HepG2 (cell line): ENCODE results near the gene MYH9. TPM values are rescaled to one million over a fixed set of nuclear protein-coding genes. Genes with fewer than 3 reads are reported as not detected.

Experiments used
- FOXA1 ChIP-seq, 2 experiments: fragments of 450-650 bp in 1 of 2; sonication (generic) in 1 of 2; formaldehyde crosslinking in 1 of 2; IDR thresholded peaks; 2 replicates each; pipeline versions ENCODE4 v1.4.0 to v1.6.1; 2016 to 2020; ENCODE audit warnings: missing genetic modification reagents in 1 of 2
- JARID2 ChIP-seq: sonication (generic); formaldehyde crosslinking; IDR thresholded peaks from 2 replicates; pipeline ENCODE4 v1.8.1; 2023; ENCODE audit warnings: missing genetic modification reagents, inconsistent platforms; ENCODE audit not compliant: insufficient replicate concordance
- LCORL ChIP-seq, 2 experiments: fragments of 450-650 bp in 1 of 2; sonication (generic) in 1 of 2; formaldehyde crosslinking in 1 of 2; IDR thresholded peaks; 2 replicates each; pipeline versions ENCODE4 v1.5.0 to v1.6.1; 2017 to 2020; ENCODE audit warnings: antibody characterized with exemption in 1 of 2, missing genetic modification reagents in 1 of 2
- NFYC ChIP-seq: IDR thresholded peaks from 2 replicates; pipeline ENCODE4 v1.6.1; 2016; ENCODE audit warnings: missing genetic modification reagents, missing compliant biosample characterization
- NR2F2 ChIP-seq: IDR thresholded peaks from 2 replicates; pipeline ENCODE4 v1.6.1; 2012; ENCODE audit warnings: low read depth, inconsistent platforms, borderline replicate concordance
- NR2F6 ChIP-seq, 2 experiments: IDR thresholded peaks; 2 replicates each; pipeline ENCODE4 v1.6.1; 2016; ENCODE audit warnings: antibody characterized with exemption in 1 of 2, mild to moderate bottlenecking in 1 of 2
- POLR2A ChIP-seq, 2 experiments: IDR thresholded peaks; 2 replicates each; pipeline ENCODE4 v1.6.1; 2011; ENCODE audit warnings: low read depth in 2 of 2, low read length in 2 of 2, mild to moderate bottlenecking in 1 of 2, moderate library complexity in 1 of 2; ENCODE audit not compliant: insufficient read depth in 1 of 2
- SMC3 ChIP-seq: IDR thresholded peaks from 2 replicates; pipeline ENCODE4 v1.6.1; 2011; ENCODE audit warnings: low read length, improper control_type of control experiment
- SNAPC4 ChIP-seq: sonication (generic); formaldehyde crosslinking; IDR thresholded peaks from 2 replicates; pipeline ENCODE4 v1.4.0; 2020; ENCODE audit warnings: mild to moderate bottlenecking, missing genetic modification reagents
- ZBTB4 ChIP-seq: sonication (generic); formaldehyde crosslinking; IDR thresholded peaks from 2 replicates; pipeline ENCODE4 v1.4.0; 2020; ENCODE audit warnings: missing genetic modification reagents, mild to moderate bottlenecking, borderline replicate concordance
- ZNF138 ChIP-seq: sonication (generic); formaldehyde crosslinking; IDR thresholded peaks from 2 replicates; pipeline ENCODE4 v1.5.0; 2020; ENCODE audit warnings: mild to moderate bottlenecking, low read depth, missing genetic modification reagents
- ZNF512B ChIP-seq: sonication (generic); formaldehyde crosslinking; IDR thresholded peaks from 2 replicates; pipeline ENCODE4 v1.5.1; 2020; ENCODE audit warnings: missing genetic modification reagents, mild to moderate bottlenecking, borderline replicate concordance
- ZNF556 ChIP-seq: sonication (generic); formaldehyde crosslinking; IDR thresholded peaks from 2 replicates; pipeline ENCODE4 v1.4.0; 2020; ENCODE audit warnings: mild to moderate bottlenecking, missing genetic modification reagents, borderline replicate concordance
- ZNF672 ChIP-seq: sonication (generic); formaldehyde crosslinking; IDR thresholded peaks from 2 replicates; pipeline ENCODE4 v1.8.1; 2022; ENCODE audit warnings: missing genetic modification reagents
- ZSCAN21 ChIP-seq: sonication (generic); formaldehyde crosslinking; IDR thresholded peaks from 2 replicates; pipeline ENCODE4 v1.8.0; 2022; ENCODE audit warnings: mild to moderate bottlenecking, missing genetic modification reagents, moderate library complexity, borderline replicate concordance
- ZSCAN9 ChIP-seq: IDR thresholded peaks from 2 replicates; pipeline ENCODE4 v1.6.1; 2016; ENCODE audit warnings: borderline replicate concordance
- polyA plus RNA-seq, 8 experiments: library from polyadenylated mRNA; depleted of rRNA in 3 of 8; stranded (reverse) in 7 of 8; unstranded in 1 of 8; fragments of >200 nt; fragmentation: Illumina TruSeq in 4 of 8; extraction: Trizol in 4 of 8; gene quantifications; 2 replicates each; pipeline versions ENCODE4 v1.2.1 to v1.2.3, GENCODE V29; 2011 to 2016; ENCODE audit warnings: low read depth in 4 of 8, missing spikeins in 1 of 8, mixed read lengths in 1 of 8; ENCODE audit not compliant: insufficient read depth in 1 of 8
- total RNA-seq, 5 experiments: library from RNA; depleted of rRNA; stranded (reverse); fragments of >200 nt; fragmentation: Illumina TruSeq; extraction: Trizol; gene quantifications; 2 replicates each; pipeline ENCODE4 v1.2.3, GENCODE V29; 2016; ENCODE audit warnings: low read depth in 1 of 5

The MYH9 gene
- total and polyA plus RNA-seq, 2 of the 13 experiments (the other 11 are each of a cell fraction or from before 2014, with no cell fraction given): 50.7 to 98.5 TPM

- TF ChIP-seq ZBTB4 (CRISPR knock-in tag) (no peak), ZNF556 (no peak), ZSCAN21 (CRISPR knock-in tag) (no peak), NR2F2 (peak; percentile 68; the same call in 1 of the 2 replicates), ZNF138 (CRISPR knock-in tag) (no peak), SMC3 (no peak), FOXA1 (IDR thresholded peaks at IDR 0.05) (no peak), FOXA1 (CRISPR knock-in tag; IDR thresholded peaks at IDR 0.05) (peak; percentile 76; the same call in 1 of the 2 replicates), NR2F6 (IDR thresholded peaks at IDR 0.05) (peak; percentile 88), NR2F6 (CRISPR knock-in tag; IDR thresholded peaks at IDR 0.05) (peak; percentile 89), ZNF512B (no peak), ZNF672 (CRISPR knock-in tag) (no peak), ZSCAN9 (CRISPR knock-in tag) (peak; percentile 56; the same call in 1 of the 2 replicates), POLR2A (IDR thresholded peaks at IDR 0.05; ENCODE audit: insufficient read depth in 1 of 2, low read depth in 2 of 2, low read length in 2 of 2) (no peak), JARID2 (CRISPR knock-in tag) (no peak), SNAPC4 (0 out of 2 replicates have a peak, but pooled peaks have one; percentile 5), NFYC (CRISPR knock-in tag) (no peak), LCORL (IDR thresholded peaks at IDR 0.05) (no peak), LCORL (CRISPR knock-in tag; IDR thresholded peaks at IDR 0.05) (no peak; the same call in 1 of the 2 replicates)
Measured at GRCh38 chr22:36352803-36353507, 34.8 kb downstream of the MYH9 start (continued).
